ENCODE data around the gene FAM81A.

FAM81A gene

GRCh38 chr15:59562448-59563186 lies 124.6 kb downstream of the FAM81A start:
- no peak for TF ChIP-seq CTCF (IDR thresholded peaks at IDR 0.05)
- no peak overlapping the region for H3K4me3 ChIP-seq
- DNase-seq (ENCODE audit: low spot score): no peak
- H3K27ac ChIP-seq: no peak overlapping the region

- Histone ChIP-seq H3K27ac (no peak overlapping the region), H3K4me3 (no peak overlapping the region)
- no peak for DNase-seq (ENCODE audit: low spot score)
- no peak for TF ChIP-seq CTCF (IDR thresholded peaks at IDR 0.05)
Observed at GRCh38 chr15:59565299-59565698, 127.3 kb downstream of the FAM81A start.

- Histone ChIP-seq H3K4me3 (no peak overlapping the region), H3K27ac (no peak overlapping the region)
- DNase-seq (ENCODE audit: low spot score): no peak
- no peak for TF ChIP-seq CTCF (IDR thresholded peaks at IDR 0.05)
Observed at GRCh38 chr15:59567324-59567723, 129.3 kb downstream of the FAM81A start.

GRCh38 chr15:59569477-59569876 lies 131.5 kb downstream of the FAM81A start:
- Histone ChIP-seq H3K4me3 (no peak overlapping the region), H3K27ac (no peak overlapping the region)
- TF ChIP-seq CTCF (IDR thresholded peaks at IDR 0.05): no peak
- DNase-seq (ENCODE audit: low spot score): no peak

GRCh38 chr15:59570315-59570714 lies 132.3 kb downstream of the FAM81A start:
- no peak overlapping the region for H3K4me3 ChIP-seq
- no peak overlapping the region for H3K27ac ChIP-seq
- no peak for DNase-seq (ENCODE audit: low spot score)
- TF ChIP-seq CTCF (IDR thresholded peaks at IDR 0.05): no peak

- H3K27ac ChIP-seq: no peak overlapping the region
- TF ChIP-seq CTCF (IDR thresholded peaks at IDR 0.05): no peak
- no peak for DNase-seq (ENCODE audit: low spot score)
- H3K4me3 ChIP-seq: no peak overlapping the region
Observed at GRCh38 chr15:59571606-59572005, 133.6 kb downstream of the FAM81A start.

Data from coronary artery (tissue), 2 donors.